CD4-positive, alpha-beta T cell treated with Interleukin-2 at 100 ng/mL for 4 hours (primary cell): ENCODE data around the gene SRSF4.
"Not testable (repeated sequence)": the region's sequence is repeated elsewhere in the genome, so short reads cannot be mapped to it uniquely, and the experiment has no call there.

Source experiments
- DNase-seq: peaks from one replicate; pipeline ENCODE4 v3.0.0-alpha.2; 2020; ENCODE audit warnings: low spot score

The SRSF4 gene

DNA sequence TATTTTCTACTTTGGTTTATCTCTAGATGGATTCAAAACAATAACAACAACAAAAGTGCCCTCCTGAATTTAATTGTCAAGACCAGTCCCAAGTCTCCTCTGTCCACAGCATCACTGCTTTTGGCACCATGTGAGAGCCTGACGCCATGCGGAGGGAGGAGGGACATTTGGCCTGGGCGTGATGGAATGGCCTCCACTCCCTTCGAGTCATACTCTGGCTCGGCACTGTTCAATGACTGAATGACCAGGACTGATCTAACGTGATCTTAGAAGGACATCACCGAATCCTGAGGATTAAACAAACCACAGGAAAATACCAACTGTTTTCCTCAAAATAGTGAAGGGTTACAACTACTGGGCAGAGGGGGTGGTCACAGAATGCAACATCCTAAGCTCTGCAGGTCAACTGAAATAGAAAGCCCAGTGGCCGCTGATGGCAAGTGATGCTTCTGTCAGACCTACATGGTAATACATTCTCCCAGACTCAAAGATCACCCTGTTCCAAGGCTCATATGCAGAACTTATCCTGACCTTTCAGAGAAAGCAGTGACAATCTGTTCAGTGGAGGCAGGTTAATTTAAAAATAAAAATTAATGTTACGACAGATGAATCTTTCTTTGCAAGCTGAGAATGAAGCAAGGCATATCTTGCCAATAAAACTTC, 19.1 kb downstream of the SRSF4 start:
- DNase-seq: no peak

DNA sequence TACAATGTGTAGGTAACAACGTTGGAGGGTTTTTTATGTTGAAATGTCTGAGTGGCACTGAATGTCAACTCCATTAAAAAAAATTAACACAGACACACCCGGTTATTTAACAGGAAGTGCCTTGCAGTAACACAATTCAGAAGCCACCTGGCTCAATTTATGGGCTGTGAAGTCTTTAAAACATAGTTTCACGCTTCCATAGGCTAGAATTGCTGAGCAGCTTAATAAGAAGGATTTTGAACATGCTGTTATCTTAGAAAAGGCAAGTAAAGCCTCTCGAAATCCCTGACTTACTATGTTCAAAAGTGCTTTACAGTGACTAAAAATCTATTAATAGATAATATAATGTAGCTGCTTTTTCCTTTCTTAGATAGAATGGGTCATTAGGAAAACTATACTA, 19.7 kb downstream of the SRSF4 start:
- DNase-seq: no peak

DNA sequence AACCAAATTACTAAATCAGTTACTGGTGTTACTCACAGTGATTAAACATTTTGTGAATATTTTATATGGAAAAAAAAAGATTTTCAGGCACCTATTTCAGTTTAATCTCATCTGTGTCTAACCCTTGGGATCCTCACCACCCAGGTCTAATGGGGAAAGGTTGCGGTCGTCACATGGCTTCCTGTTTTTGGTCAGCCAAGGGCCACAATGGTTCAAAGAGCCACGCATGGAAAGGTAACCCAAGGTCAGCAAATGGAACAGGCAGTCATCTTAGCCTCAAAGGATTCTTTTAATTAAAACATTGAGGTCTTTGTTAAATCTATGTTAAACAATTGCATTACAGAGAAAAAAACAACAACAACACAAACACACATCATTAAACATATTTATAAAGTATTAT, 21.9 kb downstream of the SRSF4 start:
- DNase-seq: no peak

DNA sequence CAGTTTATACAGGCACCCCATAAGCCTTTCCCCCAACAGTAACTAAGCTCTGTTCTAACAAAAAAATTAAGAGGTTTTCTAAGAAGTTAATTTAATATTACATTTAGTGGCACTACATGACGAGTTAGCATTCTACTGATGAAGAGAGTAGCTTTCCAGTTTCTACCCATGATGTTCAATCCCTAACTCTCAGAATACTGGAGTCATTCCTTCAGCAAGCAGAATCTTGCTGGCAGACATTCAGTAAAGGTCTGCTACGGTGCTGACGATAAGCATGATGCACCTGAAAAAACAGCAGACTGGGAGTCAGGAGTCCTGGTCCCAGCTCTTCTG, 24.5 kb downstream of the SRSF4 start:
- no peak for DNase-seq

DNA sequence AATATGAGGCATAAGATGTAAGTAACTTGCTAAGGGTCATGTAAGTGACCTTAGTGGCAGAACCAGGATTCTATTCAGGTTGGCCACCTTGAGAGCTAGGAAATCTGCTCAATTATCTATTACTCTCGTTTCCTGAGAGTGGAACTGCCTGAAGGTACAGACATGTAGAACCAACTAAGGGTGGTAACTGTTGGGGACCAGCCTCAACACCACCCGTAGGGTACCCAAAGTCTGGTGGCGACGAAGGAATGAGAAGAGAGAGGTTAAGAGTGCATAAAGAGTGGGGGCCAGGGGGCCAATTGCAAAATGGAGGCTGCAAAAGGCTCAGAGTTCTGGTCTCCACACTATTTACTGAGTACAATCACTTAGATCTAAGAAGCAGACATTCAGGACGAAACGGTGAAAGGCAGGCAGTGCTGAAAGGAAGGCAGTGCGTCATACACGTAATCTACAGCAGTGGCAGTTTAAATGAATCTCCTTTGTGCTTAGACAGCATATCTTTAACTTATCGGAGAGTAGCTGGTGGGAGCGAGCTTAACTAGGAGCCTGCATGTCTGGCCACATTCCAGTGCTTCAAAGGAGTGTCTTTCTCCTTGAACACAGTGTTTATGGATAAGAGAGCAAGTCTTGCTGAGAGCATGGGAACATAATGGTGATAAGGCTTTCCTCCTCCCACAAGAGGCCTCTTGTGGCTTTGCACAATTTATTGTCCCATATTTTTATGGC, 25.0 kb downstream of the SRSF4 start:
- DNase-seq: no peak

DNA sequence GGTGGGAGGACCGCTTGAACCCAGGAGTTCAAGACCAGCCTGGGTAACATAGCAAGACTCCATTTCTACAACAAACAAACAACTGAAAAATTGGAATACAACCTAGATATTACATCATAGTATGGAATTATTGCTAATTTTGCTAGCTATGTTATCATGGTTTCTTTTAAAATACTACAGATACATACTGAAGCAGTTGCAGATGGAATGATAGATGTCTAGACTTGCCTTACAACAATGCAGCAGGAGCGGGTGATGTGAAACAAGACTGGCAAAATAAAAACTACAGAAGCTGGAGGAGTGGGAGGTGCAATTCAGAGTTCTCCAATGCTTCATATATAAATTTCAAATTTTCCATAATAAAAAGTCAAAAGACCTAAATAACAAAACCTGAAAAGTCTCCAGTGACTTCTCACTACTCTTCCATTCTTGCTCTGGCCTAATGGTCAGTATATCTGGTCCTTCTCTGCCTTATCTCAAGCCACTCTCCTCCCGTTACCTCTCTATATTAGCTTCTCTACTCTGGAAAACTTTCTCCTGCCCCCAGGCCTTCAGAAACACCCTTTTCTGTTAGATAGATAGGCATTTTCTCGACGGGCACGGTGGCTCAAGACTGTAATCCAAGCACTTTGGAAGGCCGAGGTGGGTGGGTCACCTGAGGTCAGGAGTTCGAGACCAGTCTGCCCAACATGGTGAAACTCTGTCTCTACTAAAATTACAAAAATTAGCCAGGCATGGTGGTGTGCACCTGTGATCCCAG, 29.5 kb downstream of the SRSF4 start:
- no peak for DNase-seq

DNA sequence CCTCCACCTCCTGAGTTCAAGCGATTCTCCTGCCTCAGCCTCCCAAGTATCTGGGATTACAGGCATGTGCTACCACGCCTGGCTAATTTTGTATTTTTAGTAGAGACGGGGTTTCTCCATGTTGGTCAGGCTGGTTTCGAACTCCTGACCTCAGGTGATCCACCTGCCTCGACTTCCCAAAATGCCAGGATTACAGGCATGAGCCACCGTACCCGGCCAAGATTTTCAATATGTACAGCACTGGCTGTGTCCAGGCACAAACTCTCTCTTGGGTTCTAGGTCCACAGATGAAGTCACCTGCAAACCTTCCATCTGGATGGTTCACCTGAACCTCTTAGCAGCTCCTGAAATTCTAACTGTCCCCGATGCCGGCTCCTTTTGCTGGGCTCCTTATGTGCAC, 31.4 kb downstream of the SRSF4 start:
- not testable (repeated sequence) for DNase-seq

DNA sequence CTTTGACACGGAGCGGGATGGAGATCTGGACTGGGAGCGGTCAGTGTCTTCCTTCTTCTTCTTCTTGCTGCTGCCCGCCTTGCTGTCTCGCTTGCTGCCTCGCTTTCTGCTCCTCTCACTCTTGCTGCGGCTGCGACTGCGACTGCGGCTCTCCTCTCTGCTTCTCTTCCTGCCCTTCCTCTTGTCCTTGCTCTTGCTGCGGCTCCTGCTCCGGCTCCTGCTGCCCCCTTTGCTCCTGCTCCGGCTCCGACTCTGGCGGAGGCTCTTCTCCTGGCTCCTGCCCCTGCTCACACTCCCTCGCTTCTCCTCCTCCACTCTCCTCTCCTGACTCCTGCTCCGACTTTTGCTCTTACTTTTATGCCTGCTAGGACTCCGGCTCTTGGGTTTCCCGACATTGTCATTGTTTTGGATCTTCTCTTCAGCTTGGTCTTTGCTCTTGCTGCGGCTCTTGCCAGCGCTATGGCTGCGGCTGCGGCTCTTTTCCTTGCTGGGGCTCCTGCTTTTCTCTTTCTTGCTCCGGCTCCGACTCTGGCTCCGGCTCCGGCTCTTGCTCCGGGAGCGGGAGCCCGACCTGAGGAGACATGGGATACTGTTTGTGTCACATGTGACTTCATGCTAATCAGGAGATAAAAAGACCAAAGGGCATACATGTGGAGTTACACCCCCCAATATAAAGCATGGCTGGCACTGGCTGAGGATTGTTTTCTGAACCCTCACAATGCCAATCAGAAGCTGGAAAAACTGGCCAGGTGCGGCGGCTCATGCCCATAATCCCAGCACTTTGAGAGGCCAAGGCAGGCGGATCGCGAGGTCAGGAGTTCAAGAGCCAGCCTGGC, 32.8 kb downstream of the SRSF4 start:
- DNase-seq: no peak

DNA sequence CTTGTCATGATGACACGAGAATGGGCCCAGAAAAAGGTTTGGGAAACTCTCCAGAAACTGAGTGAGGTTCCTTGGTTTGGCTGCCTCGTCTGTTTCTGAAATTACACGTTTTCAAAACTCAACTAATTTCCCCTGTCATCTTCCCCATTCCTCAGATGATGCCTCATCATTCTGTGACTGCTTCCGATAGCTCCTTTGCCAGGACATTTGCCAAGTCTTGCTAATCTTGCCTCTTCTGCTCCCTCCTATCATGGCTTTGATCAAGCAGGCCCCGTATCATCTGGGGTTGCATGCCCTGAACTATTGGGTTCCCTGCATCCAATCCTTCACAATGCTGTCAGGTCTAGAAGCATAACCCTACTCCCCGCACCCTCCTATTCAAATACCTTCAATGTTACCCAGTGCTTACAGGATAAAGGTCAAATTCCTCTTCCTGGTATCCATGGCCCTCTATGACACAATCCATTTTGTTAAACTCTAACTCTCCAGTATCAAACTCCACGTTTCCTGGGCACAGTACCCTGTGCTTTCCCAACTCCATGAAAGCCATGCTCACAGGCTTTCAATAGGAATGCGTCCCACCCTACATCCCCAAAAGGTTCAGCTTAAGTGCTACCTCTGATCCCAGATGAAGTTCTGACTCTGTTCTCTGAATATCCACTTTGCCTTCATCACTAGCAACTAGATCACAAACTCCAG, 35.8 kb downstream of the SRSF4 start:
- no peak for DNase-seq

DNA sequence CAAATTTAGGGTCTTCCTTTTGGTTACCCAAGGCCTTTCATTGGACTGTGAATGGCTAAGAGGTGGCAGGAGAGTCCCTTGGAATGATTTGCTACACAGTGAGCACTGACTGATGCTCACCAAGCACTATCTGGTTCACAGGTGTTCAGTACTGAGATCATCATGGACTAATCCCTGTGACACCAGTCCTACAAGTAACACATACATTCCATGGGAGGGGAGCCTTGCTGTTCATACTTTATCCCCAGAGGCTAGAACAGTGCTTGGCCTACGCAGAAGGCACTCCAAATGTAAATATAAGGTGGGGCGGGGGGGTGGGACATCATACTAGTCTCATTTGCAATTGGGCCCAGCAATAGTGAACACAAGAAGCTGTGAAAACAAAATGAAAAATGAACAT, 37.5 kb downstream of the SRSF4 start:
- no peak for DNase-seq

DNA sequence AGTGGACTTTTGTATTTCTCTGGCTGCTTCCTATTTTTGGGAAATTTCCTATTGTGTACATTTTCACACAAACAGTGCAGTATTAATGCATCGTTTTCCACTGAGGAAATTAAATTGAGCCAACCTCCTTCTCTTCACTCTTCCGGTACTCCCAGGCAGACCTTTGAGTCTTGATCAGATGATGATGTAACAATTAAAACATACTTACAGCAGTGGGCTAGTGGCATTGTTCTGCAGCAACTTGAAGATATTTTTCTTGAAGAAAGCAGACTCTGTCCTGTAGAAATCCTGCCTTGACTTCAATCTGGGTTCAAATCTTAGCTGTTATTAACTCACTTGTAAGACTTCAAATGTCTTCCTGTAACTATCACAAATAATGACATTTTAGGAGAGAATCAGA, 39.0 kb downstream of the SRSF4 start:
- no peak for DNase-seq

DNA sequence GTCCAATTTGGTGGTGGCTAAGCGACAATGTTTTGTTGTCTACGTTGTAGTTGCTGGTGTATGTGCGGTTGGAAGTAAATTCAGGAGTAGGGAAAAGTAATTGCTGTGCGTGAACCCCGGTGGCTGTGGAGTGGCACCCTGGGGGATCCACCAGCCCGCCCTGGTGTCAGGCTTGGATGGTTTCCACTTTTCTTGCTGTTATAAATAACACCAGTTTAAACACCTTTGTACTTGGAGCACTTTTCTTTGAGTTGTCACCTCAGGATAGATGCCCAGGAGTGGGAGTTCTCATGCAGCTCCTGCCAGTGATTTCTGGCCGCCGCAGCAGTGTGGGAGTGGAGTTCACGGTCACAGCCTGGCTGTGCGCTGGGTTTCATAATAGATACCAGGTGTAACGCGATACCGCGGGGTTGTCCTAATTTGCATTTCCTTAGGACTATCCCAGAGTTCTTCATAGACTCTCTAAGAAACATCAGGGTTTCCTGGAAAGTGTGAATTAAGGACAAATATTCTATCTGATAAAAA, 45.2 kb downstream of the SRSF4 start:
- no peak for DNase-seq

DNA sequence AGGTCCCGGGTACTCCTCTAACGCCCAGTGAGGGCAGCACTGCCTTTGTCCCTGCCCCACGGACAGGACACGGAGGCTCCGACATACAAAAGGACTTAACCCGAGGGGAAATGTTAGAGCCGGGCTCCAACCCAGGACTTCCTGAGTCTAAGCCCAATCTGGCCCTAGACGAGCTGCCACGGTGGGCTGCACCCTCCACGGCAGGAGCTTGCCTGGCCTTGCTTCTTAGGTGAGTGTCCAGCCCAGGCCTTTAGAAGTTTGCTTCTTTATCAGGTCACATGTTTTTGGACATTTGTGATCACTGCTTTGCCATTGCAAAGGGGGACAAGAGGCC, 47.0 kb downstream of the SRSF4 start:
- no peak for DNase-seq

DNA sequence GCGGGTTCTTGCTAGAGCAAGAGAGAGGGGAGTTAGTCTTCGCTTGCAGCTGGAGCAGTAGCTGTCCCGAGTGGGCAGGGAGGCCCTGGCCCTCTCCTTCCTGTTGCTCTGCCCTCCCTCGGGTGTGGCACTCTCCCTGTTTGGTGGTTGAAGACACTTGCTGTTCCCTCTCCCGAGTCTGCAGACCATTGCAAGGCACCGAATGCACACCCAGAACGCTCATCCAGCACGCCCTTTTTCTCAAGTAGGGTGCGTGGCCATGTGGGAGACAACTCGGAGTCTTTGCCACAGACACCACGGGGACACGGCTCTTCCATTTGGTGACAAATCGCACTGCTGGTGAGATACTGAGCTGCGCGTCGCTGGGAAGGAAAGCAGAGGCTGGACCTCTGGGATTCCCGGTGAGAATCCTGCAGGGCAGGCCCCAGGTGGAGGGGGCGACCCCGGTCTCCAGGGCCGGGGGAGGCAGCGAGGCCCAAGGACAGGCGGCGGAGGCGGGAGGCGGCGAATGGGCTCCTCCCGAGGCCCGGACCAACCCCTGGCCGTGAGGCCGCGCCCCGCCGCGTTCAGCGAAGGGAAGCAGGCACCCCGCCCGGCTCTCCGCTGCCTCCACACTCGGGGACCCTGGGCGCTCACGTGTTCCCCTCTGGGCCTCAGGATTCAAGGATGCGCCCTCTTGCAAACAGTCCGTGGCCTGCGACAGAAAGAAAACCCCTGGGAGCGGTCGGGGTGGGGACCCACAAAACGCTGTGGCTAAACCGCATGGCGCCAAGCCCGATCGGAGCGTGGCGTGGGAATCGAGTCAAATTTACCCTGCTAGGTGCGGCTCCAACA, 47.6 kb downstream of the SRSF4 start:
- DNase-seq: no peak

DNA sequence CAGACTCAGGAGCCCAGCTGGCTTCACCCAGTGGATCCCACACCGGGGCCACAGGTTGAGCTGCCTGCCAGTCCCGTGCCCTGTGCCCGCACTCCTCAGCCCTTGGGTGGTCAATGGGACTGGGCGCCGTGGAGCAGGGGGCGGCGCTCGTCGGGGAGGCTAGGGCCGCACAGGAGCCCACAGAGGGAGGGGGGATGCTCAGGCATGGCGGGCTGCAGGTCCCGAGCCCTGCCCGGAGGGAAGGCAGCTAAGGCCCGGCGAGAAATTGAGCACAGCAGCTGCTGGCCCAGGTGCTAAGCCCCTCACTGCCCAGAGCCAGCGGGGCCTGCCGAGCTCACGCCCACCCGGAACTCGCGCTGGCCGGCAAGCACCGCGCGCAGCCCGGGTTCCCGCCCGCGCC, 50.6 kb downstream of the SRSF4 start:
- not testable (repeated sequence) for DNase-seq

DNA sequence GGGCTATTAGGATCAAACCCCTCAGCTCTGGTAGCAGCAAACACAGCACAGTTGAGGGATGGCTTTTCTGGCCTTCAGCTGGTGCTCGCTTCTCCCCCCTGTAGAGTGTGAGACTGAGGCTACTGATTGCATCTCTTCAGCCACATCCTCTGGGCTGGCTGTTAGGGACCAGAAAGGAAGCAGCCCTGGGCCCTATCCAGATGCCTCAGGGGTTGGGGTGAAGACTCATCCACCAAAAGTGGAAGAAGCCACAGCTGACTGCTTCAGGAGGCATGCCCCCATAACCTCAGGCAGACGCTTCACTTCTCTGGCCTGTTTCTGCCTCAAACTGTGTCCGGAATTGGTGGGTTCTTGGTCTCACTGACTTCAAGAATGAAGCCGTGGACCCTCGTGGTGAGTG, 51.8 kb downstream of the SRSF4 start:
- no peak for DNase-seq

DNA sequence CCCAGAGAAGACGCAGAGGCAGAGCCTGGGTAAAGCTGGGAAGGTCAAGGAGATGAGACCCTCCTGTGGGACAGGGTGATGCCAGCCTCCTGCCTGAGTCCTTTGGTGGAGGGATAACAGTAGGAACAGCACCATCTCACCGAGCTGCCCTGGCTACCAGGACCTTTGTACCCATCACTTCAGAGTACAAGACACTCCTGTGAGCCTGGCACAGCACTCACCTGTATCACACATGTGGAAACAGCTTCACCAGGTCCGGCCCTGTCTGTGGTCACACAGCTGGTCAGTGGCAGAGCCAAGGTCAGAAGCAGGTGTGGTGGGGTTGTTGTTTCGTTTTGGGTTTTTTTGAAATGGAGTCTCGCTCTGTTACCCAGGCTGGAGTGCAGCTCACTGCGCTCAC, 53.0 kb downstream of the SRSF4 start:
- DNase-seq: no peak

DNA sequence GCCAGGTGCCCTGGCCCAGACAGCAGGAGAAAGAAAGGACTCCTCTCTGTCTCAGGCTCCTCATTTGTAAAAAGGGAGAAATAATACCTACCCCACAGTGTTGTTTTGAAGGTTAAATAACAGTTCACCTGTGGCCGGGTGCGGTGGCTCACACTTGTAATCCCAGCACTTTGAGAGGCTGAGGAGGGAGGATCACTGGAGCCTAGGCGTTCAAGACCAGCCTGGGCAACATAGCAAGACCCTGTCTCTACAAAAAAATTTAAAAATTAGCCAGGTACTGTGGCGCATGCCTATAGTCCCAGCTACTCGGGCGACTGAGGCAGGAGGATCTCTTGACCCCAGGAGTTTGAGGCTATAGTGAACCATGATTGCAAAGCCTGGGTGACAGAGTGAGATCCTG, 55.5 kb downstream of the SRSF4 start:
- no peak for DNase-seq

DNA sequence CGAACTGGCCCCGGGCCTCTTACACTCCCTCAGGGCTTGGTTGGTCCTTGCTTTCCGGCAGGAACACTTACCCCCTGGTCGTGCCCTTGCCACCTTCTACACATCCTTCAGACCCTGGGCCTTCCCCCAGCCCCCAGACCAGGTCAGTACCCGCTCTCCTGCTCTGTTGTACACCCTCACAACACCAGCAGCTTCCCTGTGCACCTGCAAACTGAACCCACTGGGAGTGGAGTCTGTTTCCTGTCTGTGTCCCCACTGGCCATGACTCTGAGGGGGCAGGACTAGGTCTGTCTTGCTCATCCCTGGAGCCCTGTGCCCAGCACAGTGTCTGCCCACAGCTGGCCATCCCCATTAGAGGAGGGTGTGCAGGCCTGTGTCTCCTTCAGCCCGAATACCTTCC, 55.9 kb downstream of the SRSF4 start:
- no peak for DNase-seq

DNA sequence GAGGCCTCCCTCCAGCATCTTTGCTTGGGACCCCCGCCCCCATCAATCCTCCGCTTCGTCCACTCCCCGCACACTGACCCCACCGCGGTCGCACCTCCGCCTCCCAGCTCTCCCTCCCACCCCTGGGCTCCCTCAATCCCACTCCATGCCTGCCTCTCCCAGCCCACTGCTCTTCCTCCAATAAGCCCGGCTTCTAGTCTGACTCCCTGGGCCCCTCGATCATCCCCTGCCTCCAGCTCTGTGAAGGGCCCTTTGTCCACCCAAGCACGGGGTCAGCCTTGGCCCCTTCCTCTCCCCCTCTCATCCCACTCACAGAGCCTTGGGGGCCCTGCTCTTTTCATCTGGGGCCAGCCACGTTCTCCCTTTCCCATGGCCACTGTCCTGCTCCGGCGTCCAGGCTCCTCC, 56.5 kb downstream of the SRSF4 start:
- DNase-seq: no peak
